Measurements from ENCODE around the gene SPATA20. TPM values are rescaled to one million over a fixed set of nuclear protein-coding genes. Genes with fewer than 3 reads are reported as not detected.

The SPATA20 gene
- total RNA-seq, 1 donor from 2014 or later = 16.2 TPM

DNA sequence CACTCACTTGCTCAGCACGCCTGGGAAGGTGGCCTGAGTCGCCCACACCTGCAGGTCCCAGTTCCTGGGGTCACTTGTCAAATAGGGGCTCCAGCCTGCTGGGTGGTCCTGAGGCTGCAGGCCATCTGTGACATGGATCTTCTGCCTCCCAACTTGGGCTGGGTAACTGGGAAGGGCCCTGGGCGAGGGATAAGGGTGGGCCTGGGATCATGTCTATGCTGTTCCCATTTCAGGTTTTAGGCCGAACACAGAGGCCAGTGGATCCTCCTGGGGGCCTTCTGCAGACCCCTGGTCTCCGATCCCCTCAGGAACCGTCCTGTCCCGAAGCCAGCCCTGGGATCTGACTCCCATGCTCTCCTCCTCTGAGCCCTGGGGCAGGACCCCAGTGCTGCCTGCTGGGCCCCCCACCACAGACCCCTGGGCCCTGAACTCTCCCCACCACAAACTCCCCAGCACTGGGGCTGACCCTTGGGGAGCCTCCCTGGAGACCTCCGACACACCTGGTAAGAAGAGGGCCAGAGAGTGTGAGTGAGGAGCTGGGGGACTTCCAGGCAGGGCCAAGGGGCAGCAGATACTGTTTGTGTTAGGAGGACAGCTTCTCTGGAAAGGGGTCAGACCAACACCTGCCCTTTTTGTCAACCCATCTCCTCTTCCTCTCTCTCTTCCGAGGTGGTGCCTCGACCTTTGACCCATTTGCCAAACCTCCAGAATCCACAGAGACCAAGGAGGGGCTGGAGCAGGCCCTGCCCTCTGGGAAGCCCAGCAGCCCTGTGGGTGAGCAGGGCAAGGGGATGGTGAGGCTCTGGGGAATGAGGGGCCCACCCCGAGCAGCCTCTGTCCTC, 6.2 kb upstream of the SPATA20 start:
- DNase-seq = no peak

DNA sequence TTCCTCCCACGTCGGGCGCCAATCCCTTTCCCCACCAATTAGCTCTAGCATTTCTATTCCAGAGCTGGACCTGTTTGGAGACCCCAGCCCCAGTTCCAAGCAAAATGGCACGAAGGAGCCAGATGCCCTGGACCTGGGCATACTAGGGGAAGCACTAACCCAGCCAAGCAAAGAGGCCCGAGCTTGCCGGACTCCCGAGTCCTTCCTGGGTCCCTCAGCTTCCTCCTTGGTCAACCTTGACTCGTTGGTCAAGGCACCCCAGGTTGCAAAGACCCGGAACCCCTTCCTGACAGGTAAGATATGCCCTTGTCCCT, 5.6 kb upstream of the SPATA20 start:
- no peak for DNase-seq

DNA sequence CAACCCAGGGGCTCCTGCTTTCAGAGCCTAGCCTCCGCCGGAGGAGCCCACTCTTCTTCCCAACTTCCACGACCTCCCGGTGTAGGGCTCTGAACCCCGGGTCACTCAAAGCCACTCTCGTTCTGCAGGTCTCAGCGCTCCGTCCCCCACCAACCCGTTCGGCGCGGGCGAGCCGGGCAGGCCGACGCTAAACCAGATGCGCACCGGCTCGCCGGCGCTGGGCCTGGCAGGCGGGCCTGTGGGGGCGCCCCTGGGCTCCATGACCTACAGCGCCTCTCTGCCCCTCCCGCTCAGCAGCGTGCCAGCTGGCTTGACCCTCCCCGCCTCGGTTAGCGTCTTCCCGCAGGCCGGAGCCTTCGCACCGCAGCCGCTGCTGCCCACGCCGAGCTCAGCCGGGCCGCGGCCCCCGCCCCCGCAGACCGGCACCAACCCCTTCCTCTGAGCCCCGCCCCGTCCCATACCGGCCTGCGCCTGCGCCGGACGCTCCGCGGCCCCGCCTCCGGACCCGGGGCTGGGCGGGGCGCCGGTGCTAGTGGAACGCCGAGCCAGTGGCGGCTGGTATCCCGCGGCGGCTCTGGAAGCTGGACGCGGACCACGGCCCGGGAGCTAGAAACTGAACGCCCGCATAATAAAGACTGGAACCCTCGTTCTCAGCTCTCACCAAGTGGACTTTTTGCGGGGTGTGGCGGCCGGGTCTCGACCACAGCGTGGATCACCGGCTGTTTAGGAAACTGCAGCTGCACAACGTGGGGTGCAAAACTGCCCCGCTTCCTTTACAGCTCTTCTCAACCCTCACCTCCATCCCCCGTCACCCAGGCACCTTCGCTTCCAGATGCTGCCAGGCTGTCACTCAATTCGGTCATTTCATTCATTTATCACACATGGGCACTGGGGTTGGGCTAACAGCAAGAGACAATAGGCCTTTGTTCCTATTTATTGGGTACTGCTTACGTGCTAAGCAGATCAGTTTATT, 5.0 kb upstream of the SPATA20 start:
- peak; percentile 76 for DNase-seq

DNA sequence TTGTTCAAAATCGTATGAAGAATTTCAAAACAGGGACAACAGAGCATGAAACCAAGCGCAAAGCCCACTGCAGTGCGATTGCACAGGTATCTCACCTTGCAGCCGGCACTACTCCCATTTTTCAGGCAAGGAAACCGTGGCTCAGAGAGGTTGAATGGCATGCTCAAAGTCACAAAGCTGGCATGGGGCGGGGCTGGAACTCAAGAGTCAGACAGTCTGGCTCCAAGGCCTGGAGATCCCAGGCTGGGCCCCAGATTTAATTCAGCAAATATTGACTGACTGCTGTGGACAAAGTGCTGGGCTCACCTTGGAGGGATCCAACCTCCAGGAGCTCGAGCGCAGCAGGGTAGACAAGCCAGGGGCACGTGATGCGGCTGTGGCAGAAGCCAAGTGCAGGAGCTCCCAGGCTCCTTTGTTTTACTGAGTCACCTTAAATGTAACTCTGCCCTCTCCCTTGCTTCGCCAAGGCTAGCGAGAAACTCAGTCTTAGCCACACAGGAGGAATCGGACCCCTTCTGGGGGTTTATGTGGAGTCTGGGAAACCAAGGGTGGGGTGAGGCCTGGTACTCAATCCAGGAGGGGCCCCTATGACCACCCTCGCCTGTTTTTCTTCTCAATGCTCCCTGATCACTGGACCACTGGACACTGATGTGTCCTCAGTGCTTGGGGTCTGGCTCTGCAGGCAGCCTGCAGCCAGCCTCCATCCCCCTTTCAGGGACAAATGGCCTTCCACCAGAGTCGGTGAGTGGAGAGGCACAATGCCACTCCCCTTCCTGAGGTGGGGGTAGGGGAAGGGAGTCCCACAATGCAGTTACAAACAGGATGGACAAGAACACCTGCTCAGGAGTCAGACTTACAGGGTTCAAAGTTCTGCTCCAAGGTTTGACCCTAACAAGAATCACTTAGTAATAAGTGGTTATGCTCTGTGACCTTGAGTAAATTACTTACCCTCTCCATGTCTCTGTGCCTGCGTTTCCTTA, 3.9 kb upstream of the SPATA20 start:
- DNase-seq = no peak

DNA sequence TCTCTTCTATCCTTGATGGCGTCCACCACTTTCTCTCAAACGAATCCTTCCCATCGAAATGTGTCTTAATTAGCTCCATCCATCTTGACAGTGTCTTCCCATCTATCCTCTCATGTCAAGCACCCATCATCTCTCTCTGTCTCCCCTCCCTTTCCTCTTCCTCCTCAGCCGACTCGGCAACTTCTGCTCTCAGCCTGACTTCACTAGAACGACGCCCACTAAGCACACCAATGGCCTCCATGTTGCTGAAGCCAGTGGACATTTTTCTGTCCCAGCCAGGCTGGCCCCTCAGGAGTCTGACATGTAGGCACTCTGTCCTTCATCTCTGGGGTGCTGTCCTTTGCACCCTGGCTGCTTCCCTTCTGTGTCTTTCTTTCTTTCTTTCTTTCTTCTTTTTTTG, 2.5 kb upstream of the SPATA20 start:
- no peak for DNase-seq

DNA sequence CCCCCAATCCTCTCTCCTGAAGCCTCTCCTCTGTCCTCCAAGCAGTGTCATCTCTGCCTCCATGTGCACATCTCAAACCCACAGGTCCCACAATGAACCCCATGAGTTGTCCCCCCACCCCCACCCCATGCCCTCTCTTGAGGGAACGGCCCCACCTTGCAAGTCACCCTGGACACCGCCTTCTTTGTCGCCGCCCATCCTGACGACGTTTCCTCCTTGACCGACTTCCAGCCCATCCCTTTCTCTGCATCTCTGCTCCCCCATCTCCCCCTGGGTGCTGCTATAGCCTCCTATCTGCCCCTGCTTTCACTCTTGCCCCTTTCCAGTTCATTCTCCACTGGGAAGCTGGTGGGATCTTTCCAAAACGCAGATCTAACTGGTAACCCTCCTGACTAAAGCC, 1.7 kb upstream of the SPATA20 start:
- DNase-seq = no peak

DNA sequence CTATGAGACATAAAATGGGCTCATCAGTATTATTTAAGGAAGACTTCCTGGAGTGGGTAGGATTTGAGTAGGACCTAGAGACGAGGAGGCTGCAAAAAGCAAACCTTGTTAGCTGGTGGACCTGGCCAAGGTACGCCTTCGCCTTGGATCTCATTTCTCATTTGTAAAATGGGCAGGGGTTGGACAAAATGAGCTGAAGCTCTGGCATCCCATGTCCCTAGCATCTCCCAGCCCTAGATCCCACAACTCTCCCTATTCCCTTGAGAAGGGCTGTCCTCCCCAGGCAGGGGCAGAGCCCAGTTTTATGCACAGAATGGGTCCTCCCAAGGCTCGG, 306 bp upstream of the SPATA20 start:
- no peak for DNase-seq

DNA sequence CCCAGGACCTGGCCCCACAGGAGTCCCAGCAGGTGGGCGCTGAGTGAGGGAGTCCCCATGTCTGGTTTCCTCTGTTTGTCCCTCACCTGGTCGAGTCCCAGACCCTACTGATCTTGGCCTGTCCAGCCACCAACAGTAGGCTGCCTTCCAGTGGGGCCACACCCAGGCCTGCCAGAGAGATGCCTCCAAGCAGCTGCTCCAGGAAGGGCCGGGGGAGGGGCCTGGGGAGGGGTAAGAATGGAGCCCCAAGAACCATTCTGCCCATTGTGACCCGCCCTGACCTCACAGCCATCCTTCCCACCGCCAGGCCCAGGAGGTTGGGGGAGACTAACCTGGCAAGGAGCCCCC, 736 bp downstream of the SPATA20 start:
- DNase-seq = no peak

DNA sequence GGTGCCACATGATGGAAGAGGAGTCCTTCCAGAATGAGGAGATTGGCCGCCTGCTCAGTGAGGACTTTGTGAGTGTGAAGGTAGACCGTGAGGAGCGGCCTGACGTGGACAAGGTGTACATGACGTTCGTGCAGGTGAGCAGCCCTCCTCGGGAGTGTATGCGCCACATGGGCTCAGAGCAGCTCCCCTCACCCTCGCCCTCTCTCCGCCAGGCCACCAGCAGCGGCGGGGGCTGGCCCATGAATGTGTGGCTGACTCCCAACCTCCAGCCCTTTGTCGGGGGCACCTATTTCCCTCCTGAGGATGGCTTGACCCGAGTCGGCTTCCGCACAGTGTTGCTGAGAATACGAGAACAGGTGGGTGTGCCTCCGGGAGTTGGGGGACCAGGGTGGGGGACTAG, 1.9 kb downstream of the SPATA20 start:
- no peak for DNase-seq

DNA sequence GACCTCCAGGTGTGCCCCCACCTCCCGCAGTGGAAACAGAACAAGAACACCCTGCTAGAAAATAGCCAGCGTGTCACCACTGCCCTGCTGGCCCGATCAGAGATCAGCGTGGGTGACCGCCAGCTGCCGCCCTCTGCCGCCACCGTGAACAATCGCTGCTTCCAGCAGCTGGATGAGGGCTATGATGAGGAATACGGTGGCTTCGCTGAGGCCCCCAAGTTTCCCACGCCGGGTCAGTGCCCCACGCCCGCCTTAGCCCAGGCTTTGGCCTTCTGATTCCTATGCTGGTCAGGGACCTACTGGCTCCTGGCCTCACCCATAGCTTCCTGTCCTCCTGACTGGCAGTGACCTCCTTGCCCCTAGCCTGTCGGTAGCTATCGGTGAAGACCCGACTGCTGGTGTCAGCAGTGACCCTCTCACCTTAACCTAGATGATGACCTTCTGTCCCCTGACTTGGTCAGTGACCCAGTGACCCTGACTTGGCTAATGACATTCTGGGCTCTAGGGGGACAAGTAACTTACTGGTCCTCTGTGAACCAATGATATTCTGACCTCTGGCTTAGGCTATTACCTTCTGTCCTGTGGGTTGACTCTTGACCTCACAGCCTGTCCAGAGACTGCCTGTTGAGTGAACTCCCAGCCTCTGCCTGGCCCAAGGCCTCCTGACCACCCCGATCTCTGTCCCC, 2.4 kb downstream of the SPATA20 start:
- DNase-seq = no peak

DNA sequence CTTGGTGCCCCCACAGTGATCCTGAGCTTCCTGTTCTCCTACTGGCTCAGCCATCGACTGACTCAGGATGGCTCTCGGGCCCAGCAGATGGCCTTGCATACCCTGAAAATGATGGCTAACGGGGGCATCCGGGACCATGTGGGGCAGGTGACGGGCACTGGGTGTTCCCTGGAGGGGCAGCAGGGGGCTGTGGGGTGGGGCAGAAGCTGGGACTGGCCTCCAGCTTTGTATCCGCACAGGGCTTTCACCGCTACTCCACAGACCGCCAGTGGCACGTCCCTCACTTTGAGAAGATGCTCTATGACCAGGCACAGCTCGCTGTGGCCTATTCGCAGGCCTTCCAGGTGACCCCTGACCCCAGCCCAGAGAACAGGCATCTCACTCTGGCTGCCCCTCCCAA, 3.0 kb downstream of the SPATA20 start:
- DNase-seq = no peak

DNA sequence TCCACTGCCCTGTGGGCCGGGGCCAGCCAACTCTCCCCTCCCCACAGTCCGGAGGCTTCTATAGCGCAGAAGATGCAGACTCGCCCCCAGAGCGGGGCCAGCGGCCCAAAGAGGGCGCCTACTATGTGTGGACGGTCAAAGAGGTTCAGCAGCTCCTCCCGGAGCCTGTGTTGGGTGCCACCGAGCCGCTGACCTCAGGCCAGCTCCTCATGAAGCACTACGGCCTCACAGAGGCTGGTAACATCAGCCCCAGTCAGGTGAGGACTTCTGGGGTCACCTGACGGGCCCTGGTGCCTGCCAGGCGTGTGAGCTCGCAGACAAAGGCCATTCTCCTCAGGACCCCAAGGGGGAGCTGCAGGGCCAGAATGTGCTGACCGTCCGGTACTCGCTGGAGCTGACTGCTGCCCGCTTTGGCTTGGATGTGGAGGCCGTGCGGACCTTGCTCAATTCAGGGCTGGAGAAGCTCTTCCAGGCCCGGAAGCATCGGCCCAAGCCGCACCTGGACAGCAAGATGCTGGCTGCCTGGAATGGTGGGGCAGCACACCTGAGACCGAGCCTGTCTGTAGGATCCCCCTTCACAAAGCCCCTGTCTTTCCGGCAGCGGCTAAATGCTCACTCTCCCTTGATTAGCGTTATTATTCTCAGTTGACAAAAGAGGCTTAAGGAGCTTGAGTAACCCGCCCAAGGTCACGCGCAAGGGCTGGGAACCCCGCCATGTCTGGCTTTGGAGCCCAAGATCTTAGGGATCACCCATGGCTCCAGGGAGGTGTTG, 3.9 kb downstream of the SPATA20 start:
- peak; percentile 70 for DNase-seq

DNA sequence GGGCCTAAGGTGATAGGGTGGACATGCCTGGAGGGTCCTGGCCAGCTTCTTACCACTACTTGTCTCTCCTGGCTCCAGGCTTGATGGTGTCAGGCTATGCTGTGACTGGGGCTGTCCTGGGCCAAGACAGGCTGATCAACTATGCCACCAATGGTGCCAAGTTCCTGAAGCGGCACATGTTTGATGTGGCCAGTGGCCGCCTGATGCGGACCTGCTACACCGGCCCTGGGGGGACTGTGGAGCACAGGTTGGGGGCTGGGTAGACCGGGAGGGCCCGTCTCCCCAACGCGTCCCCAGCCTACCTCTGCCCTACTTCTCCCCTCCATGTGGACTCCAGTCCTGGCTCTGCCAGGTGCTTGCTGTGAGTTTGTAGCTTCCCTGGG, 4.5 kb downstream of the SPATA20 start:
- DNase-seq = no peak

DNA sequence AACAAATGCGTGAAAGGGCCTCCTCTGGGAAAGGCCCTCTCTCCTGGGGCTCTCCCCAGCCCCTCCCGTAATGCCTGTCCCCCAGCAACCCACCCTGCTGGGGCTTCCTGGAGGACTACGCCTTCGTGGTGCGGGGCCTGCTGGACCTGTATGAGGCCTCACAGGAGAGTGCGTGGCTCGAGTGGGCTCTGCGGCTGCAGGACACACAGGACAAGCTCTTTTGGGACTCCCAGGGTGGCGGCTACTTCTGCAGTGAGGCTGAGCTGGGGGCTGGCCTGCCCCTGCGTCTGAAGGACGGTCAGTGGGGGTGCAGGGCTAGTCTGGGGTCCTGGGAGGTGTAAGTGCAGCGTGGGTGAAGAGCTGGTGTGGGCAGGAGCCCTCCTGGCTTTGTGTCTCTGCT, 4.9 kb downstream of the SPATA20 start:
- DNase-seq = no peak

DNA sequence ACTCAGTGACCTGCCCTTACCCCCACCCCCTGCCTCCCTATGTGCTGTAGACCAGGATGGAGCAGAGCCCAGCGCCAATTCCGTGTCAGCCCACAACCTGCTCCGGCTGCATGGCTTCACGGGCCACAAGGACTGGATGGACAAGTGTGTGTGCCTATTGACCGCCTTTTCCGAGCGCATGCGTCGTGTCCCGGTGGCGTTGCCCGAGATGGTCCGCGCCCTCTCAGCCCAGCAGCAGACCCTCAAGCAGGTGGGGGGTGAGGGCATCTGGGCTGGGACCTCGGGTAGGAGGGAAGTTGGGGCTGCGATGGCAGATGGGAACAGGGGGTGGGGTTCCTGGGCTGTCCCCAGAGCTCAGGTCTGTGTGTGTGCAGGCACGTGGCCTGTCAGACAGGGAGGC, 7.2 kb downstream of the SPATA20 start:
- no peak for DNase-seq

DNA sequence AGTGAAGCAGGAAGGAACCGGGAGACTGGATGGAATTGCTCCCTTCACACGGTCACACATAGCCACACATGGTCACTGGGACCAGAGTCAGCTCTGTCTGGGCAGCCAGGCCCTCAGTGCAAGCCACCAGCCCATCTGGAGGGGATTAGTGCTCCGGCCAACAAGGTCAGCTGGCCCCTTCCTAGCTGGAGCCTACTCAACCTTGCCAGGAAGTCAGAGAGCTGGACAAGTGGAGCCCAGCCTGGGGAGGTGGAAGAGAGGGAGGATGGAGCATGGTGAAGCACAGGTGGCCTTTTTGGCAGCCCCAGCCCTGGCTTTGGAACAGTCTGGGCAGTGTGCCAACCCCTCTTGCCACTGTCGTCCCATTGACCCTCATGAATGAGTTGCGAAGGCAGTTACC, 9.8 kb downstream of the SPATA20 start:
- no peak for DNase-seq

DNA sequence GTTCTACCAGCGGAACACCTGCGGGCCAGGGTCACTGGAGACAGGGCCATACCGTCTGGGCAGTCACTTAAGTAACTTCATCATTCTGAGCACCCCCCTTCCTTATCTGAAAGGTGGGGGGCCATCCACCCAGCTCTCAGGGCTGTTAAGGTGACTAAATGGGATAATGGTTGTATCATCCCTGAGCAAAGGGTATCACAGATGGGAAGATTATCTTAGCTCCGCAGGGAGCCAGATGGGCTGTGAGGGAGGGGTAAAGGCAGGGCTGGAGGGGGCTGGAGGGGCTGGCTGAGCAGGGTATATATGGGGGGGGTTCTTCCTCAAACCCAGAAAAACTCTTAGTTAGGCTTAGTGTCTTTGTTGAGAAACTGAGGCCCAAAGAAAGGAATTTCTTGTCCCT, 10.7 kb downstream of the SPATA20 start:
- DNase-seq = no peak

DNA sequence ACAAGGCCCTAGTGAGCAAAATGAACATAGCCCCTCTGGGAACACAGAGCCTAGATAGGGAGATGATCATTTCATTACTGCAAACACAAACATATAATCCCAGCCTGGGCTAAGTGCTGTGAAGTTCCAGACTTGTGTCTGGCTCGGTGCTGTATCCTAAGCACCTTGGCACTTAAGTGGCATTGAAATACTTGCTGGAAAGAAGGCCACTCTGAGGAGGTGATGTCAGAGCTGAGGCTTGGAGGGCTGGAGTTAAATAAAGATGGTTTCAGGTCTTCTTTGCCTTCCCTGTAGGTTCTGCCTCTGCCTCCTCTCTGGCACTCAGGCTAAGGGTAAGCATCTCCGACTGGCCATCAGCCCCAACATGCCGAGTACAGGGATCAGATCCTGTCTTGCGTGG, 11.1 kb downstream of the SPATA20 start:
- DNase-seq = no peak

DNA sequence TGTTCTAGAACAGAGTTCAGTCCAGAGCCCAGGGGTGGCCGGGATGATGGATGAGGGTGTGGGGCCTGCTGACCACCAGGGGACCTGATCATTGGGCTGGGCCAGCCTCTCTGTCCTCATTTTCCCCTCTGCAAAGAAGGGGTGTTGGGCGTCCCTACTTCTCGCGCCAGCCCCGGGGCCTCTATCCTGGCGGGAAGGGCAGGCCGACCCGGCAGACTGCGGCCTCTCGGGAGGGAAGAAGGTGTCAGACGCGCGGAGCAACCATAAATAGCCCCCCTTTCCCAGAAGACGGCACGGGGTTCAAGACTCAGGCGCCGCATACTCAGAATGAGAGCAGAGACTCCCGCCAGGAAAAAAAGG, 11.6 kb downstream of the SPATA20 start:
- no peak for DNase-seq

DNA sequence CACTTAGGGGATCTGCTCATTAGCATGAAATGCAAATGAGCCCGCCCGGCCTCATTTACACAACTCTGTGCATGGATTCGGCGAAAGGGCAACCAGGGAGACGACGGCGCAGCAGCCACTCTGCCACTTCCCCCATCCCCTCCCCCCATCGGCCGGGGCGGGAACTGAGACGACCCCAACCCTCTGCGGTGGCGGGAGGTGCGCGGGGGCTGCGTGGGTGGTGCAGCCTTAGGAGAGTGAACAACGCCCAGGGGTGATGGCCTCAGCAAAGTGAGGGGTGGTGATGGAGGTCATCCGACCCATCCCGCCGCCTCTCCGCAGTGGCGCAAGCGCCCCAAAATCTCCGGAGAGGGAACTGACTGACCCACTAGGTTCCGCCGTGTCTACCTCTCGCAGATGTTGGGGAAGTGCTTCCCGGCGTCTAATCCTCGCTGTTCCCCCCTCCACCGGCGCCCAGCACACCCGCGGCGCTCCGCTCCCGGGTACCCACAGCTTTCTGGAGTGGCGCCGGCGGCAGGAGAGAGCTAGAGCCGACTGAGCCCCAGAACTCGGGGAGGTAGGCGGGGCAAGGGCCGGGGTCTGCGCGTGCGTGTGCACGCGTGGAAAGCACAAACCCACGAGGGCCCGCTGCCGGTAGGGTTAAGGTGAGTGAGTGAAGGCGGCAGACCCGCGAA, 12.1 kb downstream of the SPATA20 start:
- no peak for DNase-seq

DNA sequence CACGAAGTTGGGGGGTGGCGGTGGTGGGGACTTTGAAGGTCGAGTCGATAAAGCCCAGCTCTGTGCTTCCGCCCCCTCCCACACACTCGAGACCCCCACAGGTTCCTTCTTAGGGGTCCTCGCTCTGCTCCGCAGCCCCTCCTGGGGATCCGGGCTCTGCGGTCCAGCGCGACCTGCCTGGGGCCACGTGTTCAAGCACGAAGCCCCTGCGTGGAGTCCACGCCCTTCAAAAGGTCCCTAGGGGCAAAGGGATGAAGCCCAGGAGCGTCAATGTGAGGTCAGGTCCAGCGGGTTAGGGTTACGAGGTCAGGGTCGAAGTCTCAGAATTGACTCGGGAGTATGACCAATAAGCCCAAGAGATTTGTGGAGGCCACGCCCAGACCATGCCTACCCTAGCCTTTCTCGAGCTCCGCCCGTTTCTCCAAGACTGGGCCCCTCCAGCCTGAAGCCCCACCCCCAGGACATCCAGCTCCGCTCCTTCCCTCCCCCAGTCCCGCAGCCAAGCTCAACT, 12.8 kb downstream of the SPATA20 start:
- DNase-seq = no peak
